DMS53 treated with DMSO at 0.1 percent for 48 hours (cell line): ENCODE measurements around the gene TNK2.

Source experiments
- DNase-seq: peaks from one replicate; lab custom pipeline; 2025; ENCODE audit not compliant: unreplicated experiment; lab: John Stamatoyannopoulos, UW

TNK2 gene

DNA sequence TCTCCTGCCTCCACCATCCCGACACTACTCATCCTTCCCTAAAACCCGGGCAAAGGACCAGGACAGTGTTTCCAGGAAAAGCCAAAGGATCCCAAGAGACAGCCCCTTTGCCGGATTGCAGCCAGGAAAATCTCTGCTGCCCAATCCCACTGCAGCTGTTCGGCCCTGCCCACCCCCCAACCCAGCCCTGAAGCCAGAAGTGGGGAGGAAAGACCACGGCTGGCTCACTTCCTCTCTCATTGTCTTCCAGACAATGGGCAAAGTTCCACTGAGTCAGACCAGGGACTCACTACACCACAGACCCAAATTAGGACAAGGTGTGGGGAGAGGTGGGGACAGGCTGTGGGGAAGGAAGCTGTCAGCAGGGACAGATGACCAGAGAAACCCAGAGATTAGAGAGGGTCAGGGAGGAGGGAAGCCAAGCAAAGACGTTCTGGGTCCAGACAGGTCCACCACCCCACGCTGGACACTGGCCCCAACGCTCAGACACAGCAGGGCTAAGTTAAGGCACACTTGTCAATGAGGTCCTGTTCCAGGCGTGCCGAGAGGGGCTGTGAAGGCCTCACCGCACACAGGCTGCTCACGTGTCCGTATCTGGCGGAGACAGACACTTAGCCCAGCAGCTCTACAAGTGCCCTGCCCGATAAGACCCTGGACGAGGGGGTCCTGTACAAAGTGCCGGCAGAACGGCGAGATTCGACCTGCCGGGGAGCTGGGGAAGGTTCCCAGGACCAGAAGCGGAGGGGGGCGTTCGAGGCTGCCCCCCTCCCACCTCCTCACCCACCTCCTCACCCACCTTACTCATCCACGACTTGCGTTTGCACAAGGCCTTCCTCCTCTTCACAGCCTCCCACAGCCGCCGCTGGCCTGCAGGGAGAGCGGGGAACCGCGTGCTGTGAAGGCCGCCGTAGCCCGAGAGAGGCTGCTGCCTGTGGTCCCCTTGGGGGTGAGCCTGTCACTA, 21.9 kb downstream of the TNK2 start:
- DNase-seq: no peak

DNA sequence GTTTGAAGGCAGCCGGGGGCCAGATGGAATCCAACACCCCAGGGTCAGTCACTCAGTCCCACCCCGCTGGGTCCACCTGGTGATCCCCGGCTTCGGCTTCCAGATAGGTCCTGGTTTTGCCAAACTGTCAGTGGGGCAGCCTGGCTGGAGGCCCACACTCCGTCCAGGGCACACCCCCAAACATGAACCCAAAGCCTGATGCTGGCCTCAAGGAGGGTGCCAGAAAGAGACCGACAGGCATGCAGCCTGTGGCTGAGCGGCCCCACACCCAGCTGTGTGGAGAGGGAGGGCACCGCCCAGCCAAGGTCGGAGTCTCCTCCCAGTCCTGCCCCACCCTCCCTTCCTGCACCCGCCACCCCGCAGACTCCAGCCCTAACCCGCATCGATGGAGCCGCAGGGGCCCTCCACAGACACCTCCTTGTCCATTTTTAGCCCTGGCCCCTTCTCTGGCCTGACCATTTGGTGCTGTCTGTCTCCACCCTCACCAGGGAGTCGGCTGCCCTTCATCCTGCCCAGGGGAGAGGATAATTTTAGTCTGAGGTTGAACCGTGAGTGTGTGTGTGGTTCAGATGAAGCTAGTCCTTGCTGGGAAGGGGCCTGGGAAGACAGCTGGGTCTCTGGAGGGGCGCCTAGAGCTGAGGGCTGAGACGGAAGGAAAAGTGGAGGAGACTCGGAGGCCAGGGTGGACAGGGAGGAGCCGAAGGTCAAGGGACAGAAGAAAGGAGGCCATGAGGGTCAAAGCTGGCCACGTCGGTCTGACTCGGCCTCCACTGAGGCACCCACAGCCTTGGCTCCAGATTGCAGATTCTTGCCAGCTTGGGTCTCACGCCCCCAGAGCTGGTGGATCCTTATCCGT, 23.1 kb downstream of the TNK2 start:
- no peak for DNase-seq

DNA sequence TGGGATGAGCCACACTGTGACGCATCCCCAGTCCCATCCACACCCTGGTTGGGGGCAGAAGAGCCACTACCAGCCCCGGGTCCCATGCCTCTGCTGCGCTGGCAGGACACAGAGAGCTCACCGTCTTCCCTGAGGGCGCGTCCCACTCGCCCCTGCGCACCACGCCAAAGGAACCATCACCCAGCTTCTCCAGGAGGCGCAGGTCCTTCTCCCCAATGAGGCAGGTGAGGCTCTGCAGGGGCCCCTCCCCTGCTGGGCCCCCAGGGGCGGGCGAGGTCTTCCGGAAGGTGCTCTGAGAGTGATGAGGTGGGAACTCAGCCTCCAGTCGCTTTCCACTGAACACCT, 23.7 kb downstream of the TNK2 start:
- no peak for DNase-seq

DNA sequence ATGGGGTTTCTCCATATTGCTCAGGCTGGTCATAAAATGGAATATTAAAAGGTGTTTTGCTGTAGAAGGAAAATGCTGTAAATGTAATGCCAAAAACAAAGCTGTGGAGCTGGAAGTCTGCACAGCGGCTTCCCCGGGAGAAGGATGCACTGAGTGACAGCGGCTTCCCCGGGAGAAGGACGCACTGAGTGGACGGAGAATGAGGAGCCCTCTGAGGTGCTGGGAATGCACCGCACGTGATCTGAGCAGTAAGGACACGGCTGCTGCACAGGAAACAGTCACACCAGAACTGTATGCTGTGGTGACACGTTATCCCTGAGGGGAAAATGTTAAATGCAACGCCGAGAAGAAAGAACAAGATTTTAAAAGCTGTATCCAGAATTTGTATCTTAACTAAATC, 24.6 kb downstream of the TNK2 start:
- no peak for DNase-seq

DNA sequence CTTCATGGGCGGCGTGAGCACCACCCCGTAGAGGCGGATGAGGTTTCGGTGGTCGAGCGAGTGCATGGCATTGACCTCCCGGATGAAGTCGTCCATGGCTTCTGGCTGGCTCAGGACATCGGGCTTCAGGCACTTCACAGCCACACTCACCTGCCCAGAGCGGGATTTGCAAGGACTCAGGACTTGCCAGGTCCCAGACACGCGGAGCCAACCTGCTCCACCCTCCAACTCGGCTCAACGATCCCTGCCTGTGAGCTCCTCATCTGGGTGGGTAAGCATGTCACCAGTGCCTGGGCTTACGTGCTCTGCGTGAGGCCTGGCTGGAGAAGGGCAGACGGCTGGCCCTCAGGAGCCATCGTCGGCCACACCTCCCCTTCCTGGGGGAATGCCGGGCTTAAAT, 25.2 kb downstream of the TNK2 start:
- no peak for DNase-seq

DNA sequence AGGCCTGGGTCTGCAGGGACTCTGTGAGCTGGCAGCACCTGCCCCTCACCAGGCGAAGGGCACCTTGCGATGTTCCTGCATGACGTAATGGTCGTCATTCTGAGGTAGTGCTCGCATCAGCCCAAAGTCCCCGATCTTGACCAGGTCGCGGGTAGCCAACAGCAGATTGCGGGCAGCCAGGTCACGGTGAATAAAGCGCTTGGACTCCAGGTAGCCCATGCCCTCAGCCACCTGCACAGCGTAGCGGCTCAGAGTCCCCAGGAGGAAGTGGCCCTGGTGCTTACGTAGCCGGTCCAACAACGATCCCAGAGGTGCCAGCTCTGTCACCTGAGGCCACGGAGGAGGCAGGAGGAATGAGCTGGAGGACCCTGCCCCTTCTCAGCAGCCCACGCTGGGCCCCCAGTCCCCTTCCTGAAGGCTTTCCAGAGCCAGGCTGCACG, 26.3 kb downstream of the TNK2 start:
- no peak for DNase-seq

DNA sequence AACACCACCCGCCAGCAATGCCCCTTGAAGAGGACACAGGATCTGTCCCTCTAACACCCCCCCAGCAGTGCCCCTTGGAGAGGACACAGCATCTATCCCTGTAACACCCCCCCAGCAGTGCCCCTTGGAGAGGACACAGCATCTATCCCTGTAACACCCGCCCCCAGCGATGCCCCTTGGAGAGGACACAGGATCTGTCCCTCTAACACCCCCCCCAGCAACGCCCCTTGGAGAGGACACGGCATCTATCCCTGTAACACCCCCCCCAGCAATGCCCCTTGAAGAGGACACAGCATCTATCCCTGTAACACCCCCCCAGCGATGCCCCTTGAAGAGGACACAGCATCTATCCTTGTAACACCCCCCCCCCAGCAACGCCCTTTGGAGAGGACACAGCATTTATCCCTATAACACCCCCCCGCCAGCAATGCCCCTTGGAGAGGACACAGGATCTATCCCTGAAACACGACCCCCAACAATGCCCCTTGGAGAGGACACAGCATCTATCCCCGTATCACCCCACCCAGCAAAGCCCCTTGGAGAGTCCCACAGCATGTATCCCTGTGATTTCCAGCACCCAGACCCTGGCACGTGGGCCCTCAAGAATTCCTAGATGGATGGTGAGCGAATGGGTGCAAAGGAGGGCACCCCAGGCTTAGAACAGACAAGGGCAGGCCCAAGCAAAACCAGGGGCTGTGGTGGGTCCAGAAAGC, 26.9 kb downstream of the TNK2 start:
- DNase-seq: no peak

DNA sequence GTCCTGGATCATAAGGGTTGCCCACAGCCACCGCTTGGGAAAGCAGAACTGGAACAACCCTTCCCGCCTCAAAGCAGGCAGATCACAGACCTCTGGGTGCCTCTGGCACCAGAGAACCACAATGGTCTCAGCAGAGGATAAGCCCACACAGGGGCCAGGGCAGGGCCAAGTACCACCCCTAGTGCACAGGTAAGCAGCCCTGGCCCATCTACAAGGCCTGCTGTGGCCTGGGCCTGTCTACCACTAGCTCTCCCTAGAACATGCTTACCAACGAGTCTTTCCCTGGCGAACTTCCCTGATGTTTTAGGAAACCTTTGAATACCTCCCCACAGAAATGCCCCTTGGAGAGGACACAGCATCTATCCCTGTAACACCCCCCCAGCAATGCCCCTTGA, 28.3 kb downstream of the TNK2 start:
- no peak for DNase-seq

DNA sequence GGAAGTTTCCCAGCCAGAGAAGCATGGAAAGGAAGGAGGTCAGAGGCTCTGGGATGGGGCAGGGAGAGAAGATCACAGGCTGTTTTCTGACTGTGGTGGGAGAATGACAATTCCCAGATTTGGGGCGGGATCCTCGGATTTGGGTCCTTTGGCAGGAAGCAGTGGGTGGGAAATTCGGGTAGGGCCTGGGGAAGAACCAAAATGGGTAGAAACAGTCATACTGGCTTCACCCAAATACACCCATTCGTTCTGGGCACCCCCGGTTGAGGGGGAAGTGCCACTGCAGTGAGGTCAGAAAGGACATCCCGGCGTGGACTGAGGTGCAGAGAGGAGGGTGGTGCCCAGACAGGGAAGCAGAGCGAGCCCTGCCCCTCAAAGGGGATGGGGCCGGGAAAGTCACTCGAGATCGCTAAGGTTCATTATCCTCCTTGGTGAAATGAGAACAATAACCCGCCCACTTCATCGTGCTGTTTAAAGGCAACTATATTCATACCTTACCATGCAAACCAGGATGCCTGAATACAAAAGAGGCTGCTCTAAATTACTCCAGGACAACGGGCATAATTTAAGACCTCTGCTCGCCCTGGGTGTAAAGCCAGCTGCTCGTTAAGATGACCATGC, 28.8 kb downstream of the TNK2 start:
- DNase-seq: no peak

DNA sequence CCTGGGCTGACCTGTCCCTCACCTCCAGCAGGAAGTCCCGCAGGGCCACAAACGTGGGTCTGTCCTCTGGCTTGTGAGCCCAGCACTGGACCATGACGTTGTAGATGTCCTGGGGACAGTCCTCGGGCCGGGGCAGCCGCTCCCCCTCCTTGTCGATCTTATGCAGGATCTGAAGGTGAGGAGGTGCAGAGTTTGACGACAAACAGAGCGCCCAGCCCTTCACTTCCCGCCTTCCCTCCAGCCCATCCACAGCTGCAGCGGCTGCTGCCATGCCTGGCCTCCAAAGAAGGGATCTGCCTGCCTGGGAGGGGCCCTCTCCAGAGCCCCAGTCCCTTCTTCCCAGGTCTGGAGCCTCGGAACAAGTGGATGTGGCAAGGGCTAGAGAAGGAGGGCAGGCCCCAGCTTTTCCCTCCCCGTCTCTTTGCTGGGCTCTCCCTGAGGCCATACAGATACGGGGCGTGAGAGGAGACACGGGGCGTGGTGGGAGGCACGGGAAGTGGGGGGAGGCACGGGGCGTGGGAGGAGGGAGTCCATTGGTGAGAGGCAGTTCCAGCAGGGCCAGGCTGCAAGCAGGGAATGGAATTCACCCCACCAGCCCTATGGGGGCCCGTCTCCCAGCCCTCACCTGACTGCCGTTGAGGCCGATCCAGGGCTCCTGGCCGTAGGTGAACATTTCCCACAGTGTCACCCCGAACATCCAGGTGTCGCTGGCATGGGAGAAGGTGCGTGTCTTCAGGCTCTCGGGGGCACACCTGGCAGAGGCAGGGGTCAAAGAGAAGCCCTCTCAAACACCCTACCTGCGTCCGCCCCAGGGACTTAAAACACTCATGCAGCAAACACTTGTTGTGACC, 29.7 kb downstream of the TNK2 start:
- DNase-seq: no peak

DNA sequence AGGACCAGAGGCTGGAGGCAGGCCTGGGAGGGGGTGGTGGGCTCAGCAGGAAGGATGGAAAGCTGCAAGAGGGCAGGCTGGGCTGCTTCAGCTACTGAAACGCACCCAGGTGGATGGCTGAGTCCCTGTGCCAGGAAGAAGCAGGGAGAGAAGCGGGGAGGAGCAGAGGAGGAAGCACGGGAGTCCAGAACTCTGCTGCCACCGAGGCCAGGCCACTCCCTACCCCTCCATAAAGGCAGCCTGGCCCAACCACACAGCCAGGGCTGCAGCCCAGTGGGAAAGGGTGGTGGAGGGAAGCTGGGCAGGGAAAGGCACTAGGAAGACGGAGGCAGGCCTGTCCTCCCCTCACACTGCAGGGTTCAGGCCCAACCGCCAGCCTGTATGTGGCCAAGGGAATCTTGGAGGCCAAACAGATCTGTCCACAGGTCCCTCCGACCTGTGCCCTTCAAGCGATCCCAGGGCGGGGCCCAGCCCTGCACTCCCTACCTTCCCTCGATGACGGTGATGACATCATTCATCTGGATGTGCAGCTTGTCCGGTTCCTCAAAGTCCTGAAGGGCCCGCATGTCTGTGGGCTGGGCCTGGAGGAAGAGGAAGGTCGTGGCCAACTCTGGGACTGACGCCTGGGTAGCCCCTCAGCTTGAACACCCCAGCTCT, 30.5 kb downstream of the TNK2 start:
- DNase-seq: no peak

DNA sequence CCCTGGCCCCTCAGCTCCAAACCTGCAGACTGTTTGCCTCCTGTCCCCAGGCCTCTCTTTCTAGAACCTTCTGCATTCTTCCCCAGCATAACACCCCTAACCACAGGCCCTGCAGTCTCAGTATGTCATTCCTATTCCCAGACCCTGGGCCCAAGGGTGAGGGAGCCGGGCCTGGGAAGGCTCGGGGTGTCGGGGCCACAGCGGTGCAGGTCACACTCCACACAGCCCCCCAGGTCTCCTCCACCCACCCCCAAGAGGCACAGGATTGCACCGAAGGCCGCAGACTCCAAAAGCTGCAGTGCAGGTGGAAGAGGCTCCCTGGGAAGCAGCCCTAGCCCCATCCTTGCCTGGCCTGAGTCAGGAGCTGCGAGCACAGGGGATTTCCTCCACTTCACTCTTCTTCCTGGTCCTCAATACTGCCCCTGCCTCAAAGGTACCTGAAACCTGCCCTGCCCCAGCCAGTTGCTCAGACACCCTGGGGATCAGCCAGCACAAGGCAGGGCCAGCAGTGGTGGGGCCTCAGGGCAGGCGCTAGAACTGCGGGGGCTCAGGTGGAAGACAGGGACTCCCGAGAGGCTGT, 31.1 kb downstream of the TNK2 start:
- no peak for DNase-seq

DNA sequence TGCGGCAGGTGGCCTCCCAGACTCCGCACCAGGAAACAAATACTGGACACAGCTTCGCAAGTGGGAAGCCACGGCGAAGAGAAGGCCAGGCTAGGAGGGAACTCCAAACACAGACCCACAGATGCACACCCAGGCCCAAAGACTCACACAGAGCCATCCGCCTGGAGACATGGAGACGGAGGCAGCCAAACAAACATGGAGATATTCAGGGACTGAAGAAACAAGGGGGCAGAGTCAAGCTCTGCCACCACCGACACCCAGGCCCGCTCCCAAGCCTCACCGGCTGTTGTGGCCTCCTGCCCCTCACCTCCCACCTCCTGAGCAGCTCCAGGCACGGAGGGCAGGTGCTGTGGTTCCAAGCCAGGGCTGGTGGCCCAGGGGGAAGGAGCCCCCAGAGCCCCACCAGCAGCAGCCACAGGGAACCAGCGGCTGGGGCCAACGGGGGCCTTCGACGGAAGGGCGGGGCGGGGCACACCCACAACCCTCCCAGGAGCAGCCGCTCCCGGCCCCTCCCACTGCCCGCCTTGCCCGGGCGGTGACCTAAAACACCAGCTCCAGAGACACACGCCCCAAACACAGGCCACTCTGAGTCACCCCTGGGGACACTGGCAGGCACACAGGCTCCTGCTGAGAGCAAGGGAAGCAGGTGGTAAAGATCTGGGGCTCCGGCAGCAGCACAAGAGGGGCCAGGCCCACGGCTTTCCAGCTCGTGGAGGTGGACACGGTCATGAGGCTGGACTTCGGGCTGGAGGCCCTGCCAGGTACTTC, 31.9 kb downstream of the TNK2 start:
- no peak for DNase-seq

DNA sequence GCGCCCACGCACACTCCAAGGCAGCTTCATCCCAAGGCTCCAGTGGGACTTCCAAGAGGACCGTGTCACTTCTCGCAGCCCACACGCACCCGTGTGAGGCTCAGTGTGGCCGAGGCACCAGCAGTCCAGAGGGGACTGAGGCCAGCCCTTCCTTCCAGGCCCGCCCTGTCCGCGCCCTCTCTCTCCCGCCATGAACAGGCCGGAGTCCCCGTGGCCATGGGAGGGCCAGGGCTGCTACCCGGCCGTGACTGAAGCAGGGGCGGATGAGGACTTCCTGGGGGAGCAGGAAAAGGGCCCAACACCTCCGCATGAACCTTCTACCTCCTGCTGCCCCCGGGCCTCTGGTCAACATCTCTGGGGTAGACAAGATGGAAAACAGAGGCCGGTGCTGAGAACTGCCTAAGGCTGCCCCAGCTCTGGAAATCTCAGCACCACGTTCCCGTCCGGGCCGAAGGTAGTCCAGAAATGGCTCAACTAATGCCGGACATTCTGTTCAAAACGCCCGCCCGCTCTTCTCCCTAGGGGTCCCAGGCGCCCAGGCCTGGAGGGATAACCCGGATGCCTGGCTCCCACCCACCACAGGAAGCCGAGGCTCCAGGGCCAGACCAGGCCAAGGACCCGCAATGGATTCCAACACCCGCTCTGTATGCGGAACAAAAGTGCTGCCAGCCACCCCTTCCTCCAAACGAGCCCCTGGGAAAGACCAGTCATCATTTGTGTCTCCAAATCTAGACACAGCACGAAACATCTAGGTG, 32.7 kb downstream of the TNK2 start:
- DNase-seq: no peak

DNA sequence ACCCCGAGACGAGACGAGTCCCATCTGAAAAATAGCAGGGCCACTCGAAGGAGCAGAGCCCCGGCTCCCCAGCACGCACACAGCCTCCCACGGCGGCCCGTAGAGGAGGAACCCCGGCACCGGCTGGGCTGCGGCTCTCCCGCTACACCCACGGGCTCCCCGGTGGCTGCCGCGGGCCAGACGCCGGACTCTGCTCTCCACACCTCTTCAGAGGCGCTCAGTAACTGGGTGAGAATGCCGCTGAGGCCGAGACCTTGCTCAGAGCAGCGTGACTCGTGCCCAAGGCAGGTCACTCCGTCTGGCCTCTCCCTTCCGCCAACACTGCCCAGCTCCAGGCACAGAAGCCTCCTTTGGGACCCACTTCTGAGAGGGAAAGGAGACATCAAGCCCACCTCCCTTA, 34.4 kb downstream of the TNK2 start:
- DNase-seq: no peak

DNA sequence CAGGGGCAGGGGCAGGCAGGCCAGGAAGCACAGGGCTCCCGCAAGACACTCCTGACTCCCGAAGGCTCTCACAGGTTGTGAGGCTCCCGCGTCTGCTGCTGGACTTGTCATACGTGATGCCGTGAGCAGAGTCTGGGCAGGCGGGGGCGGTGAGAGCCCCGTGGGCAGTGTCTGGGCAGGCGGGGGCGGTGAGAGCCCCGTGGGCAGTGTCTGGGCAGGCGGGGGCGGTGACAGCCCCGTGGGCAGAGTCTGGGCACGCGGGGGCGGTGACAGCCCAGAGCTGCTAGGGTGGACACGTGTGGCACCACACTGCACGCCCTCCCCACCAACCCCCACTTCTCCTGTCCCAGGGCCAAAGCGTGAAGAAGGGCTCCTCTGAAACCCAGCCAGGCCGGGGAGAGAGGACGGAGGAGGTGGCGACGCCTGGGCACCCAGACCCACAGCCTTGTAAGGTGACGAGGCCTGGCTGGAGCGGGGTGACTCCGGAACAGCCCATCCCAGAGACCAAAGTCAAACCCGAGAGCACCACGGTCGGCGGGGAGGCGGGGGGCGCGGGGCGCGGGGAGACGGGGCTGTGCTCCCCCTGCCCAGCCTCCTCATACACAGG, 35.0 kb downstream of the TNK2 start:
- DNase-seq: no peak

DNA sequence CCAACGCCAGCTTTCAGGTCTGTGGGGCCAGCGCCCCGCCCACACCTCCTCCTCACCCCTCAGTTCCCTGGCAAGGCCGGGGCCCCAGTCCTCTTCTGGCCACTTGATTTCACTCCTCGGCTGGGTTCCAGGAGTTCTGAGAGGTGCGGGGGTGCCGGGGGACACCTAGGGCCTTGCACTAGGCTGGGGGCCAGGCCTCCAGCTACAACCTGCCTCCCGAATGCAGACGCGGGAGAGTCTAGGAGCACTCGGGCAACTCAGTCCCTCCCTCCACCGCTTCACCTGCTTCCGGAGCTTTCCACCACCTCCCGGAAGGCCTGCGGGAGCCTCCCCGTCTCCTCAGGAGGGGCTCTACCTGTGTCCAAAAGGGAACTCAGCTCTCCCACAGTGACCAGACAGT, 35.6 kb downstream of the TNK2 start:
- no peak for DNase-seq
